ENCODE results near the gene SRI.

DNA sequence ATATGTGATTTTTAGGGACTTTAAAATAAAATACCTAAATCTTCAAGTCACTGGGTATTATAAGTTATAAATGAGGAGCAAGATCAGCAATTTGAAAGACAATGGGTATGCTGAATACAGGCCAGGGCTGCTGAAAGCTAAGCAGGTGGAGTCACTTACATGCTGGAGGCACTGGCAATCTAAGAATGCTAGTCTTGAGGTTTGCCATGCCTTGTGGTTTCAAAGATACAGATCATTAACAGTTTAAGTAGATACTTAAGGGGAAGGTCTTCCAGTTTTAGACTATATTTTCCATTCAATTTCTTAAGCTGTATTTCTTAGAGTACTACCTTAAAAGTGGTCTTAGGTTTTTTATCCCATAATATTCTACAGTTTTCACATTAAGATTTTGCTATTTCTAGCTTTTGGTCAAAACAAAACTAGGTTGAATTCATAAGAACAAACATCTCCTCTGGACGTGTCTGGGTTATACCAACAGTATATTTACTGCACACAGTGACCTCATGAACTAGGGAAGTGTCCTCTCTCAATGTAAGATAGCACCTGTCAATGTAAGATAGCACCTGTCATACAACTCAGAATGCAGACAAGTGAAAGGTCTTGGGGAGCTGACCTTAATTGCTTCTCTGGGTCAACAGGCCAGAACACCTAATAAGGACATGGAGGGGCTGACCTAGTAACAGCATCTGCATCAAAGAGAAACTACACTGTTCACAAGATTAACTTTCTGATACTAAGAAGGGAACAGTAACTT lies 2.0 kb downstream of the SRI start:
- TF ChIP-seq TAF1 (IDR thresholded peaks at IDR 0.05; ENCODE audit: borderline replicate concordance, low read depth, low read length) (no peak), RFX5 (IDR thresholded peaks at IDR 0.05; ENCODE audit: low read length) (no peak), EZH2phosphoT487 (IDR thresholded peaks at IDR 0.05; ENCODE audit: borderline replicate concordance, low read depth) (no peak), NRF1 (IDR thresholded peaks at IDR 0.05; ENCODE audit: low read depth, low read length) (no peak), JUND (IDR thresholded peaks at IDR 0.05) (no peak)
- TF ChIP-seq, protein P1, sequence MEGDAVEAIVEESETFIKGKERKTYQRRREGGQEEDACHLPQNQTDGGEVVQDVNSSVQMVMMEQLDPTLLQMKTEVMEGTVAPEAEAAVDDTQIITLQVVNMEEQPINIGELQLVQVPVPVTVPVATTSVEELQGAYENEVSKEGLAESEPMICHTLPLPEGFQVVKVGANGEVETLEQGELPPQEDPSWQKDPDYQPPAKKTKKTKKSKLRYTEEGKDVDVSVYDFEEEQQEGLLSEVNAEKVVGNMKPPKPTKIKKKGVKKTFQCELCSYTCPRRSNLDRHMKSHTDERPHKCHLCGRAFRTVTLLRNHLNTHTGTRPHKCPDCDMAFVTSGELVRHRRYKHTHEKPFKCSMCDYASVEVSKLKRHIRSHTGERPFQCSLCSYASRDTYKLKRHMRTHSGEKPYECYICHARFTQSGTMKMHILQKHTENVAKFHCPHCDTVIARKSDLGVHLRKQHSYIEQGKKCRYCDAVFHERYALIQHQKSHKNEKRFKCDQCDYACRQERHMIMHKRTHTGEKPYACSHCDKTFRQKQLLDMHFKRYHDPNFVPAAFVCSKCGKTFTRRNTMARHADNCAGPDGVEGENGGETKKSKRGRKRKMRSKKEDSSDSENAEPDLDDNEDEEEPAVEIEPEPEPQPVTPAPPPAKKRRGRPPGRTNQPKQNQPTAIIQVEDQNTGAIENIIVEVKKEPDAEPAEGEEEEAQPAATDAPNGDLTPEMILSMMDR (IDR thresholded peaks at IDR 0.05), result no peak
- TF ChIP-seq, protein P2, sequence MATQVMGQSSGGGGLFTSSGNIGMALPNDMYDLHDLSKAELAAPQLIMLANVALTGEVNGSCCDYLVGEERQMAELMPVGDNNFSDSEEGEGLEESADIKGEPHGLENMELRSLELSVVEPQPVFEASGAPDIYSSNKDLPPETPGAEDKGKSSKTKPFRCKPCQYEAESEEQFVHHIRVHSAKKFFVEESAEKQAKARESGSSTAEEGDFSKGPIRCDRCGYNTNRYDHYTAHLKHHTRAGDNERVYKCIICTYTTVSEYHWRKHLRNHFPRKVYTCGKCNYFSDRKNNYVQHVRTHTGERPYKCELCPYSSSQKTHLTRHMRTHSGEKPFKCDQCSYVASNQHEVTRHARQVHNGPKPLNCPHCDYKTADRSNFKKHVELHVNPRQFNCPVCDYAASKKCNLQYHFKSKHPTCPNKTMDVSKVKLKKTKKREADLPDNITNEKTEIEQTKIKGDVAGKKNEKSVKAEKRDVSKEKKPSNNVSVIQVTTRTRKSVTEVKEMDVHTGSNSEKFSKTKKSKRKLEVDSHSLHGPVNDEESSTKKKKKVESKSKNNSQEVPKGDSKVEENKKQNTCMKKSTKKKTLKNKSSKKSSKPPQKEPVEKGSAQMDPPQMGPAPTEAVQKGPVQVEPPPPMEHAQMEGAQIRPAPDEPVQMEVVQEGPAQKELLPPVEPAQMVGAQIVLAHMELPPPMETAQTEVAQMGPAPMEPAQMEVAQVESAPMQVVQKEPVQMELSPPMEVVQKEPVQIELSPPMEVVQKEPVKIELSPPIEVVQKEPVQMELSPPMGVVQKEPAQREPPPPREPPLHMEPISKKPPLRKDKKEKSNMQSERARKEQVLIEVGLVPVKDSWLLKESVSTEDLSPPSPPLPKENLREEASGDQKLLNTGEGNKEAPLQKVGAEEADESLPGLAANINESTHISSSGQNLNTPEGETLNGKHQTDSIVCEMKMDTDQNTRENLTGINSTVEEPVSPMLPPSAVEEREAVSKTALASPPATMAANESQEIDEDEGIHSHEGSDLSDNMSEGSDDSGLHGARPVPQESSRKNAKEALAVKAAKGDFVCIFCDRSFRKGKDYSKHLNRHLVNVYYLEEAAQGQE (IDR thresholded peaks at IDR 0.05; ENCODE audit: low read depth, low read length), result no peak

All from SK-N-SH (cell line).